Calu3 (cell line): ENCODE measurements around the gene DCC. TPM values are rescaled to one million over a fixed set of nuclear protein-coding genes. Genes with fewer than 3 reads are reported as not detected.

Experiments used
- BruUV-seq: library from RNA; stranded (reverse); fragments of 400-500 nt; replicated peaks from 2 replicates; lab custom pipeline; 2021; lab: Mats Ljungman, UMichigan
- CTCF ChIA-PET: fragments of 300-600 bp; sonication (Branson Sonifier 250); formaldehyde crosslinking; loops from one replicate; lab custom pipeline; 2022; ENCODE audit warnings: antibody characterized with exemption; lab: Charles Lee
- DNase-seq: peaks from one replicate; pipeline ENCODE4 v3.0.0; 2022
- H3K27ac Mint-ChIP-seq: one replicate; pipeline ENCODE4 v1.8.0; 2022; ENCODE audit warnings: mixed read lengths; ENCODE audit not compliant: unreplicated experiment
- H3K27me3 Mint-ChIP-seq: one replicate; pipeline ENCODE4 v1.8.0; 2022; ENCODE audit warnings: mixed read lengths; ENCODE audit not compliant: unreplicated experiment
- H3K36me3 Mint-ChIP-seq: one replicate; pipeline ENCODE4 v1.8.0; 2022; ENCODE audit warnings: mild to moderate bottlenecking, moderate library complexity, mixed read lengths; ENCODE audit not compliant: insufficient read depth, unreplicated experiment
- H3K4me1 Mint-ChIP-seq: one replicate; pipeline ENCODE4 v1.8.0; 2022; ENCODE audit warnings: mild to moderate bottlenecking, low read depth, mixed read lengths; ENCODE audit not compliant: unreplicated experiment
- H3K4me3 Mint-ChIP-seq: one replicate; pipeline ENCODE4 v1.8.0; 2022; ENCODE audit warnings: mild to moderate bottlenecking, low read depth, moderate library complexity, mixed read lengths; ENCODE audit not compliant: unreplicated experiment
- H3K9me3 Mint-ChIP-seq: one replicate; pipeline ENCODE4 v1.8.0; 2022; ENCODE audit warnings: low read depth, mixed read lengths; ENCODE audit not compliant: unreplicated experiment
- CTCF ChIP-seq: fragments of 200-600 bp; IDR thresholded peaks from one replicate; pipeline ENCODE4 v1.8.0; 2022; ENCODE audit warnings: antibody characterized with exemption; ENCODE audit not compliant: unreplicated experiment
- intact Hi-C: fragments of 100-400 bp; cut with micrococcal nuclease; formaldehyde crosslinking; loops from one replicate; pipeline ENCODE4 v1.10.0; 2022; ENCODE audit not compliant: unreplicated experiment
- total RNA-seq: library from RNA; stranded (reverse); gene quantifications from 2 replicates; pipeline ENCODE4 v1.2.3, GENCODE V29; 2022

DCC gene
- total RNA-seq, 1 experiment from 2014 or later = not detected

DNA sequence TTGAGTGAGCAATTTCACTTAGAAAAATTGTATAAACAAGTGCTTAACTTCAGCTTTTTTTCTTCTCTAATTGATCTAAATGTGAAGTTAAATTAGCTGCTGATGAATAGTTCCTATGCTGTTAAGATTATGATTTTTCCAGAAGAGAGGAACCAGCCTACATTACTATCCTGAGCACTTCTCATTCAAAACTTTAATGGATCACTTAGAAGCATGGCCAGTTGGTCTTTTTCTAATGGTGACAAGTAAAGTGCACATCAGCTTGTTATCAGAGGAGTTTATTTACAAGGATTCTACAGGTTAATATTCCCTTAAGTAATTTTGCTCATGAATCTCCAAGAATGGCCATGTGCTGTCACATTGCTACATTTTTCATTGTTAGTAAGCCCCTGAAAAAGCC is 37.1 kb downstream of the DCC start:
- intact Hi-C loops = no loop called here

DNA sequence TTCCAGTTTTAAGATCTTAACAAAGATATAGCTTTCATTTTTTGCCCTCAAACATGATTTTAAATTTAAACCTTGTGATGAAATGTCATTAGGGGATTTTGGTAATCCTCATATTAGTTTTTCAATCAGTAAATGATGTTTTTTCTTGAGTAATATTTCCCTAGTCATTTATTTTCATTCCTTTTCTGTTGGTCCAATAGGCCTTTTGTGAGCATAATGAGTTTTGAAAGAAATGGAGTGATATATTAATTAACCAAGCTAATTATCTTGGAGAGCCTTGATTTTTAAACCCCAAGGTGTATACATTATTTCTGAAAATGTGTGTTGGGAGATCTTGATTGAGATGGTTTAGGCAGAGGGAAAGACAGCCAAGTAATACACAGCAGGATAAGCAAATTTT is 46.3 kb downstream of the DCC start:
- H3K27me3 Mint-ChIP-seq = peaks cover 31% of the 10 kb centered on the region
- TF ChIP-seq CTCF = no peak
- no peak overlapping the region for H3K4me3 Mint-ChIP-seq
- intact Hi-C loops = no loop called here
- no peaks in the 10 kb centered on the region for H3K4me1 Mint-ChIP-seq
- no peak overlapping the region for H3K27ac Mint-ChIP-seq
- H3K9me3 Mint-ChIP-seq = no peaks in the 10 kb centered on the region
- no peaks in the 10 kb centered on the region for H3K36me3 Mint-ChIP-seq
- no TSS peak for BruUV-seq
- no peak for DNase-seq
- CTCF ChIA-PET = no interaction called here

More for the DNA sequence above, 37.1 kb downstream of the DCC start:
- no peak overlapping the region for H3K27ac Mint-ChIP-seq
- no peaks in the 10 kb centered on the region for H3K36me3 Mint-ChIP-seq
- CTCF ChIA-PET = interaction anchor here (0.6 kb wide), 1 partner anchor 491 kb away, joined by 3 read pairs; no protein-coding TSS in a partner anchor
- no peak for DNase-seq
- no TSS peak for BruUV-seq
- H3K27me3 Mint-ChIP-seq = peaks cover 45% of the 10 kb centered on the region
- no peak overlapping the region for H3K4me3 Mint-ChIP-seq
- TF ChIP-seq CTCF = no peak
- H3K4me1 Mint-ChIP-seq = no peaks in the 10 kb centered on the region
- H3K9me3 Mint-ChIP-seq = no peaks in the 10 kb centered on the region

GRCh38 chr18:52387175-52387574 is 47.2 kb downstream of the DCC start:
- CTCF ChIA-PET = no interaction called here

DNA sequence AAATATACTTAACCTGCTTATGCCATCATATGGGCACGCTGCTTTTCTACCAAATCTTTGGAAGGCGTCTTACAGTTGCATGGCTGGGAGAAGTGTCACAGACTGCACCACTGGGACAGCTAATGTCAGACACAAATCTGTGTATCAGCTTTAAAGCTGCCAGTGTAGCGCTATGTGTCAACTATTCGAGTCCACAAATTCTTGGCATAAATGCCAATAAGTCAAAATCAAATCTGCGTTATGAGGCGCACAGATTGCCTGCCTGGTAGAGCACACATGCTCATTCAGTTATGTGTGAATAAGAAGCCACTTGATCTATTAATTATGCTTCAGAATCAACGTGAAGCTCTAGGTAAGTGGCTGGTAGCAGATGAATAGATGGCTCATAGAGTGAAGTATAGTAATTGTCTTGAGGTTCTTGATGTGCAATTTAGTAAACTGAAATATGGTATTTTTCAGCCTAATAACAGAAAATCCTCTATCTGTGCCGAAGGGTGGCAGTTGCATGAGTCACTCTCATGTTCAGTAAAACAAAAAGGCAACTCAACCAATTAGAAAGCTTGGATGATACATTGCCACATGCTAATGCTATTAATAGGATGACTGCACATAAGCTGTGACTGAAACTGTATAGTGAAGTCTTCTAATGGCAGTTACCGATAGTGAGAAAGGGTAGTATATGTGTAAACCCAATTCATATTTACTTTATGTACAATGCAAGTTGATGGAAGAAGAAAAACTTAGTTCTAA is 52.0 kb downstream of the DCC start:
- Mint-ChIP-seq H3K36me3 (no peaks in the 10 kb centered on the region), H3K27me3 (peaks cover 34% of the 10 kb centered on the region), H3K4me1 (no peaks in the 10 kb centered on the region), H3K4me3 (no peak overlapping the region), H3K27ac (no peak overlapping the region), H3K9me3 (no peaks in the 10 kb centered on the region)
- BruUV-seq = no TSS peak
- TF ChIP-seq CTCF = no peak
- CTCF ChIA-PET = no interaction called here
- DNase-seq = no peak
- intact Hi-C loops = no loop called here

More at GRCh38 chr18:52387175-52387574, 47.2 kb downstream of the DCC start:
- Mint-ChIP-seq H3K36me3 (no peaks in the 10 kb centered on the region), H3K4me1 (no peaks in the 10 kb centered on the region), H3K4me3 (no peak overlapping the region), H3K27me3 (peaks cover 25% of the 10 kb centered on the region), H3K27ac (no peak overlapping the region), H3K9me3 (no peaks in the 10 kb centered on the region)
- intact Hi-C loops = no loop called here
- no TSS peak for BruUV-seq
- no peak for DNase-seq
- no peak for TF ChIP-seq CTCF
